Stimulated activated naive B cell treated with anti-CD40 and anti-IgM and Interleukin-4, amounts not matched to agents 10 μg/mL and 1 μg/mL and 100 μg/mL, for 72 hours (primary cell): ENCODE measurements around the gene NHLRC1.
A peak's percentile ranks its signal among the peaks of the same experiment; 100 is the strongest.

Source experiments
- ATAC-seq, 2 donors: fragments of 150-1000 bp; cut with Tn5 transposase; replicated peaks; 2 replicates each; pipeline ENCODE4 v1.10.0; 2021; ENCODE audit warnings: moderate library complexity in 1 of 2
- DNase-seq: peaks from one replicate; pipeline ENCODE4 v3.0.0; 2021
- H3K27ac Mint-ChIP-seq: one replicate; pipeline ENCODE4 v1.8.0; 2022; ENCODE audit warnings: mild to moderate bottlenecking, mixed read lengths
- H3K27me3 Mint-ChIP-seq, 2 donors: one replicate each; pipeline ENCODE4 v1.8.0; 2022; ENCODE audit warnings: mixed read lengths in 2 of 2
- H3K36me3 Mint-ChIP-seq, 2 donors: one replicate each; pipeline ENCODE4 v1.8.0; 2022; ENCODE audit warnings: mixed read lengths in 2 of 2, mild to moderate bottlenecking in 1 of 2
- H3K4me1 Mint-ChIP-seq, 2 donors: one replicate each; pipeline ENCODE4 v1.8.0; 2022; ENCODE audit warnings: mixed read lengths in 2 of 2, mild to moderate bottlenecking in 1 of 2
- H3K4me3 Mint-ChIP-seq, 2 donors: one replicate each; pipeline ENCODE4 v1.8.0; 2022; ENCODE audit warnings: mild to moderate bottlenecking in 2 of 2, mixed read lengths in 2 of 2, moderate library complexity in 1 of 2
- H3K9me3 Mint-ChIP-seq, 2 donors: one replicate each; pipeline ENCODE4 v1.8.0; 2022; ENCODE audit warnings: mixed read lengths in 2 of 2, mild to moderate bottlenecking in 1 of 2

NHLRC1 gene

DNA sequence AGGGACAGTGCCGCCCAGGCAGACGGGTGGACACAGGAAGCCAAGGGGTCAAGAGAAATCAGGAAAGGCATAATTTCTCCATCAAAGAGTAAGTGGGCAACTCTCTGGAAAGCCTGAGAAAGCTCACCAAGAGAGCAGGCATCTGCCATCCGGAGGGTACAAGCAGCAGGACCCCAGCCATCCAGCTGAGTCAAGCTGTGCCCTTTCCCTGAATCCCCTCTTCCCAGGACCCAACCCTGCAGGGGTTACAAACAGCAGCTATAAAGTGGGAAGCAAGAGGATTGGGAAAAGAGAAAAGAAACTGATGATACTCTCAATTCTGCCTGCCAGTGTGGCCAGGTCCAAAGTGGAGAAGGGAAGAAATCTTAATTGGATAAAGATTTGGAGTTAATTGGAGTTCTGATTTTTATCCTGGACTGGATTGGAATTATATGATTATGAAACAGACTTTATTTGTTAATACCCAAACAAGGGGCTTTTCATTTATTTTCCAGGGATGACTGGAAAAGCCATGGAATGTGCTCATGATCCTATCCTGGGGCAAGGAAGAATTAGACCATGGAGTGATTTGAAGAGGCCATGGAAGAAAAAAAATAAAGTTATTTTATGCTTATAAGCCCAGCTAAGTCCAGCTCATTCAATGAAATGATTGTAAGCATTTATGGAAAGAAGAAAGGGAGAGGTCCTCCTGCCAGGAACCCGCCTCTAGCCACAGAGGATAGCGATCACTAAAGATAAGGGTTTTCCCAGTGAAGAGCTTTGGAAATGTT lies 34.9 kb downstream of the NHLRC1 start:
- ATAC-seq (no peak), DNase-seq (no peak)
- no peak overlapping the region for H3K4me3 Mint-ChIP-seq
- peaks cover 0 to 3% of the 10 kb centered on the region in 2 donors for H3K36me3 Mint-ChIP-seq
- H3K4me1 Mint-ChIP-seq = no peaks in the 10 kb centered on the region
- no peak overlapping the region for H3K27ac Mint-ChIP-seq
- peaks cover 5 to 6% of the 10 kb centered on the region in 2 donors for H3K27me3 Mint-ChIP-seq
- H3K9me3 Mint-ChIP-seq = peaks cover 5 to 11% of the 10 kb centered on the region in 2 donors

DNA sequence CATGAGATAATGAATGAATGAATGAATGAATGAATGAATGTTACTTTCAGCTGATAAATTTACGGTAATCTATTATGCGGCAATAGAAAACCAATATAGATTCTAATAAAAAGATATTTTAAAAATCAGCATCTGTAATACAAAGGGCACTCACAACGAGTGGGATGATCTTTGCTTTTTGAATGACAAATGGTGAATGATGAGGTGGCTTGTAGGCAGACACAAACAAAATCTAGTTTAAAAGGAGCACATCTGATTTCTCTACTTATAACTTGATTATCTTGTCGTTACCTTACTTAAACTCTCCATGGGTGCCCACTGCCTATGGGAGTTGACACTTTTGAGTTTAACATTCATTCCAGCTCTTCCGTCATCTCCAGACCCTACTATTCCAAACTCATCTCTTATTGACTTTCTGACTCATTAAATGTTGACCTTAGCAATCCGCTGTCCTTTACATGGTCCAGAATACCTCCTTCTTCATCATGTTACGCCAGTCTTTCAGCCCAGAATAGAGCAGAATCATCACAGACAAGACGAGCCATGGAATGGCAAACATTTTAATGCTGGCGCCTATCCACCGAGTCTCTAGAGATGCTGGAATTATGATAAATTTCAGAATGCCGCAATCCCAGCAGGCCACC lies 41.3 kb downstream of the NHLRC1 start:
- no peak for DNase-seq
- ATAC-seq = no peak
- Mint-ChIP-seq H3K4me1 (peaks cover 0 to 3% of the 10 kb centered on the region in 2 donors), H3K27ac (no peak overlapping the region), H3K9me3 (peaks cover 2 to 4% of the 10 kb centered on the region in 2 donors), H3K27me3 (peaks cover 5 to 6% of the 10 kb centered on the region in 2 donors), H3K36me3 (no peaks in the 10 kb centered on the region), H3K4me3 (no peak overlapping the region)

DNA sequence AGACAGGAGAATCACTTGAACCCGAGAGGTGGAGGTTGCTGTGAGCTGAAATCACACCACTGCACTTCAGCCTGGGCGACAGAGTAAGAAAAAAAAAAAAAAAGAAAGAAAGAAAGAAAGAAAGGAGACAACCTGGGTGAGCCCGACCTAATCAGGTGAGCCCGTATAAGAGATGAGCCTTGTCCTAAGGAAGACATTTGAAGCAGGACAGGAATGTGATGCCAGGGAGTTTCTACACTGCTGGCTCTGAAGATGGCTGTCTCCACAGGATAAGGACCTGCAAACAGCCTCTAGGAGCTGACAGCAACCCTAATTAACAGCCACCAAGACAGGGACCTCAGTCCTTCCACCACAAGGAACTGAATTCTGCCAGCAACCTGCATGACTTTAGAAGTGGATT lies 41.9 kb downstream of the NHLRC1 start:
- ATAC-seq (no peak), DNase-seq (no peak)
- H3K36me3 Mint-ChIP-seq = peaks cover 0 to 4% of the 10 kb centered on the region in 2 donors
- peaks cover 6 to 8% of the 10 kb centered on the region in 2 donors for H3K9me3 Mint-ChIP-seq
- no peak overlapping the region for H3K4me3 Mint-ChIP-seq
- H3K4me1 Mint-ChIP-seq = peaks cover 0 to 3% of the 10 kb centered on the region in 2 donors
- H3K27me3 Mint-ChIP-seq = peaks cover 5 to 6% of the 10 kb centered on the region in 2 donors
- no peak overlapping the region for H3K27ac Mint-ChIP-seq

DNA sequence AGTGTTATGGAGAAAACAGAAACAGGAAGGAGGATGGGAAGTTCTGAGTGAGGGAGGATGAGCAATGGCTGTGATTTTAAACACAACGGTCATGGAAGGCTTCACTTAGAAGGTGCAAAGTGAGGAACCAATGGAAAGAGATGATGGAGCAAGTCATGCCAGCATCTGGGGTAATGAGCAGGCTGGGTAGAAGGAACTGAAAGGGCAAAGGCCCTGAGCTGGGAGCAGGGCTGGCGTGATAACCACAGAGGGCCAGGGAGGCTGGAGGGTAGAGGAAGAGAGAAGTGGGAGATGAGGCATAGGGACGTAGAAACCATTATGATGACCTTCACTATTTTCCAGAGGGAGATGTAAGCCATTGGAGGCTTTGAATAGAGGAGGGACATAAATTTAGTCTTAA lies 43.6 kb downstream of the NHLRC1 start:
- Mint-ChIP-seq H3K27ac (no peak overlapping the region), H3K27me3 (peaks cover 5 to 6% of the 10 kb centered on the region in 2 donors), H3K36me3 (peaks cover 0 to 8% of the 10 kb centered on the region in 2 donors), H3K4me1 (peaks cover 0 to 3% of the 10 kb centered on the region in 2 donors), H3K4me3 (no peak overlapping the region), H3K9me3 (peaks cover 10 to 11% of the 10 kb centered on the region in 2 donors)
- ATAC-seq (peak; percentile 48 to 65), DNase-seq (no peak)

DNA sequence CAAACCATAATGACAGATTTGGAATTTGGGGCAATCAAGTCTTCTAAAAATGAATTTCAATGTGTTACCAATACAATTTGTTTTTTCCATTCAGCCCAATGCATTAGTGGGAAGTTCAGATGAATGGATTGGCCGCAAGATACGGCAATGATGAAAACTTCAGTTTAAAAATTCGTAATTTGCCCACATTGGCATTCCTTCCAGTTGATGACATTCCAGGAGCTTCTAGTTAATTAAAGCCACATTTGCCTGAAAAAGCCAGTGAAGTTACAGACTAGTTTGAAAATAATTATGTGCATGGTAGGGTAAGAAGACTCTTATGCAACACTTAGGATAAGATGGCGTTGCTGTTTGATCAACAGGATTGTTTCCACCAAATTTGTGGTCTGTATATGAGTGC lies 46.2 kb downstream of the NHLRC1 start:
- peaks cover 9 to 12% of the 10 kb centered on the region in 2 donors for H3K27me3 Mint-ChIP-seq
- peaks cover 0 to 3% of the 10 kb centered on the region in 2 donors for H3K4me1 Mint-ChIP-seq
- ATAC-seq (no peak), DNase-seq (no peak)
- H3K9me3 Mint-ChIP-seq = peaks cover 11 to 15% of the 10 kb centered on the region in 2 donors
- H3K36me3 Mint-ChIP-seq = peaks cover 0 to 8% of the 10 kb centered on the region in 2 donors
- no peak overlapping the region for H3K4me3 Mint-ChIP-seq
- no peak overlapping the region for H3K27ac Mint-ChIP-seq

DNA sequence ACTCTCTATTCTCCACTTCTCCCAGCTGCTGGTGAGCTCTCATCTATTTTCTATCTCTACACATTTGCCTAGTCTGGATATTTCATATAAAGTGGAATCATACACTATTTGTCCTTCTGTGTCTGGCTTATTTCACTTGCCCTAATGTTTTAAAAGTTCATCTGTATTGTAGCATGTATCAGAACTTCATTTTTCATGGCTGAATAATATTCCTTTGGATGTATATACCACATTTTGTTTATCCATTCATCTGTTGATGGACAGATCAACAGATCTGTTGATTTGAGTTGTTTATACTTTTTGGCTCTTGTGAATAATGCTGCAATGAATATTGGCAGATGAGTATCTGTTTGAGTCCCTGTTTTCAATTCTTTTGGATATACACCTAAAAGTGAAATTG lies 49.6 kb downstream of the NHLRC1 start:
- Mint-ChIP-seq H3K4me3 (no peak overlapping the region), H3K27ac (no peak overlapping the region), H3K9me3 (peaks cover 13 to 15% of the 10 kb centered on the region in 2 donors), H3K36me3 (peaks cover 0 to 8% of the 10 kb centered on the region in 2 donors), H3K27me3 (peaks cover 9 to 21% of the 10 kb centered on the region in 2 donors), H3K4me1 (no peaks in the 10 kb centered on the region)
- DNase-seq (no peak), ATAC-seq (no peak)

DNA sequence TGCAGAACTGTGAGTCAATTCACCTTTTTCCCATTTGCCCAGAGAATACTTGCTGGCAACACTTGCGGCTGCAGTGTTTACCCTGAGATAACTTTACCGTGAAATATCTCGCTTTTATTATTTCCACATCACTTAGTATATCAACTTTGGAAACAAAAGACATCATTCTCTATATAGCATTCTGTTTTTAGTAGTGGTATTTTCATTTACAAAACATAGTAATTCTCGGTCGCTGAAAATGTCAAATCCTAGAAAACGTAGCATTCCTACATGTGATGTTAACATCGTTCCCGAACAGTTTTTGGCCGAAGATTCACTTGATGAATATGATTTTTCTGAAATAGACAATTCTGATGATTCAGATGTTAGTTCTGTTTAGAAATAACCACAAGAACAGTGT lies 52.0 kb downstream of the NHLRC1 start:
- Mint-ChIP-seq H3K27ac (no peak overlapping the region), H3K4me3 (no peak overlapping the region), H3K4me1 (no peaks in the 10 kb centered on the region), H3K36me3 (peaks cover 0 to 4% of the 10 kb centered on the region in 2 donors), H3K9me3 (peaks cover 7% of the 10 kb centered on the region in 2 donors), H3K27me3 (peaks cover 3 to 21% of the 10 kb centered on the region in 2 donors)
- DNase-seq = no peak
- no peak for ATAC-seq
